GM12865 (cell line): ENCODE results near the gene COL4A5.

Source experiments
- DNase-seq: peaks from one replicate; pipeline ENCODE4 v3.0.0; 2010; ENCODE audit warnings: low read depth
- H3K4me3 ChIP-seq: 2 replicates; pipeline ENCODE4 v1.5.1; 2011; ENCODE audit warnings: mild to moderate bottlenecking, low read depth, low read length, control low read depth
- TF ChIP-seq, protein P1 (sequence below): IDR thresholded peaks from 2 replicates; pipeline ENCODE4 v1.5.1; 2011; ENCODE audit warnings: low read length, control low read depth, low read depth, inconsistent platforms; ENCODE audit not compliant: insufficient read depth; ENCODE audit errors: missing control alignments

COL4A5 gene

DNA sequence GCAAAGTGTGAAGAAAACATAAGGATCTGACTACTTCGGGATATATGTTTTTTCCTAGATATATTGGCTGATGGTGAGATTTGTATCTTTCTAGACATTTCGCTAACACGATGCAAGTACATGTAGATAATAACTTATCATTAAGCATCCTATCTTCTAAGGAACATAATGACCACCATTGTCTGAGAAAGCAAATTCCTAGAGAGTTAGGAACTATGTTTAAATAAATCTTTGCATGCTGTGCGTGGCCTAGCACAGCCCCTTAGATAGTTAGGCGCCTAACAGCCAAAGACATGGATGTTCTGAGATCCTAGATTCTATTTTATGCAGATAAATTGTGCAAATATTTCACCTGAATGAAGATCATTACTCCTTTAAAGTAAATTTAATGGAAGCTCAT, 4.4 kb upstream of the COL4A5 start:
- TF ChIP-seq, protein P1, sequence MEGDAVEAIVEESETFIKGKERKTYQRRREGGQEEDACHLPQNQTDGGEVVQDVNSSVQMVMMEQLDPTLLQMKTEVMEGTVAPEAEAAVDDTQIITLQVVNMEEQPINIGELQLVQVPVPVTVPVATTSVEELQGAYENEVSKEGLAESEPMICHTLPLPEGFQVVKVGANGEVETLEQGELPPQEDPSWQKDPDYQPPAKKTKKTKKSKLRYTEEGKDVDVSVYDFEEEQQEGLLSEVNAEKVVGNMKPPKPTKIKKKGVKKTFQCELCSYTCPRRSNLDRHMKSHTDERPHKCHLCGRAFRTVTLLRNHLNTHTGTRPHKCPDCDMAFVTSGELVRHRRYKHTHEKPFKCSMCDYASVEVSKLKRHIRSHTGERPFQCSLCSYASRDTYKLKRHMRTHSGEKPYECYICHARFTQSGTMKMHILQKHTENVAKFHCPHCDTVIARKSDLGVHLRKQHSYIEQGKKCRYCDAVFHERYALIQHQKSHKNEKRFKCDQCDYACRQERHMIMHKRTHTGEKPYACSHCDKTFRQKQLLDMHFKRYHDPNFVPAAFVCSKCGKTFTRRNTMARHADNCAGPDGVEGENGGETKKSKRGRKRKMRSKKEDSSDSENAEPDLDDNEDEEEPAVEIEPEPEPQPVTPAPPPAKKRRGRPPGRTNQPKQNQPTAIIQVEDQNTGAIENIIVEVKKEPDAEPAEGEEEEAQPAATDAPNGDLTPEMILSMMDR, result no peak
- H3K4me3 ChIP-seq, result no peak overlapping the region
- no peak for DNase-seq

DNA sequence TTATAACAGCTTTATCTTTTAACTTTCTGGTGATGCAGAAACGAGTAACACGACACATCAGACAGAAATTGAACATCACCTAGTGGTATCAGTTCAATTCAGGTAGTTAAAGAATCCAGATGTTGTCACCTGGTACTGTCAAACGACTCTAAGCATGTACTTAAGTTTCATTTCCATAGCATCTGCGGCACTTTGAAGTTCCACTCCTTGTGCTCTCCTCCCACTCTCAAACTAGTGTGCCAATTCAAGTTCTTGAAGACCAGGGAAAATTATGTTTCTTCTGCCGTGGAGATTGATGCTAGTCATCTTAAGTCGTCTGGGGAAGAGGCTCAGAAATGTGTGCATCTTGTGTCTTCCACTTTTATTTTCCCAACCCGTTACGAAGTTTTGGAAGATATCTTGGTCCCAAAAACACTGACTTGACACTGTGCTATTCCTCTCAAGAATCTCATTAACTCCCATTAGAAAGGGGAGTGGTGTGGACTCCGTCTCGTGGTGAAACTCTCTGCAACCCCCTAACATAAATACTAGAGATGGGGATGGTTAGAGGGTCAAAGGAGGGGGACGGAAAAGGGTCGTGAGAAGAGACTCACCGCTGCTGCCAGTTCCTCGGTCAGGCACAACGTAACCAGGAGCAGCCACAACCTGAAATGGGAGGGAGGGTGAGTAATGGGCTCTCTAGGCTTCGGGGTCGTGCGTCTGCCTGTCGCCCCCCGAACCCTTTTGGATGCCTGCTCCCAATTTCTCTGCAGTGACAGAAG, 2.1 kb upstream of the COL4A5 start:
- no peak for DNase-seq
- H3K4me3 ChIP-seq, result no peak overlapping the region
- TF ChIP-seq, protein P1, result no peak

DNA sequence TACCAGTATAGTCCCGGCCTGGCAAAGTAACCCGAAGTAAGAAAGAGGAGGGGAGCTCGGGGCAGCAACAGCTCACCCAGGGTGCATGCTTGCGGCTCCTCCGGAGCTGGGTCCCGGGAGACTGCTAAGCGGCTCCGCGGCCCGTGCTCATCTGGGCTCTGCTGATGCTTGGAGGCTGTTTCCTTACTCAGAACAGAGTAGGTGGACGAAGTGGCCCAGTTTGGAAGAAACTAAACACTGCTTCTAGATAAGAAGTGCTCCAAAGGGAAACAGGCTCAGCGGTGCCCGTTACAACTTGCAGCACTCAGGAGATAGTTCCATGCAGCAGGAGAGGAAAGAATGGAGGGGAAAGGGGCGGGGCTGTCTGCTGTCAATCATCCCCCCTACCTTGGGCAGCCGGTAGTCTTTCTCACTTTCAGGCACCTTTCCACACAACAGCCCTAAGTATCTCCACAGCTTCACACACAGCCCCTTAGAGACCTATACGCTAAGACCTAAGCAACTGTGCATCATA, 1.5 kb upstream of the COL4A5 start, which contains the start of gene COL4A6:
TSS of gene COL4A6 (minus strand) at position 313 of the 514 bp plus-strand sequence. CDS start at position 87, 226 bp downstream.
- no peak for DNase-seq
- TF ChIP-seq, protein P1, result no peak
- no peak within 1 kb of the TSS for H3K4me3 ChIP-seq

DNA sequence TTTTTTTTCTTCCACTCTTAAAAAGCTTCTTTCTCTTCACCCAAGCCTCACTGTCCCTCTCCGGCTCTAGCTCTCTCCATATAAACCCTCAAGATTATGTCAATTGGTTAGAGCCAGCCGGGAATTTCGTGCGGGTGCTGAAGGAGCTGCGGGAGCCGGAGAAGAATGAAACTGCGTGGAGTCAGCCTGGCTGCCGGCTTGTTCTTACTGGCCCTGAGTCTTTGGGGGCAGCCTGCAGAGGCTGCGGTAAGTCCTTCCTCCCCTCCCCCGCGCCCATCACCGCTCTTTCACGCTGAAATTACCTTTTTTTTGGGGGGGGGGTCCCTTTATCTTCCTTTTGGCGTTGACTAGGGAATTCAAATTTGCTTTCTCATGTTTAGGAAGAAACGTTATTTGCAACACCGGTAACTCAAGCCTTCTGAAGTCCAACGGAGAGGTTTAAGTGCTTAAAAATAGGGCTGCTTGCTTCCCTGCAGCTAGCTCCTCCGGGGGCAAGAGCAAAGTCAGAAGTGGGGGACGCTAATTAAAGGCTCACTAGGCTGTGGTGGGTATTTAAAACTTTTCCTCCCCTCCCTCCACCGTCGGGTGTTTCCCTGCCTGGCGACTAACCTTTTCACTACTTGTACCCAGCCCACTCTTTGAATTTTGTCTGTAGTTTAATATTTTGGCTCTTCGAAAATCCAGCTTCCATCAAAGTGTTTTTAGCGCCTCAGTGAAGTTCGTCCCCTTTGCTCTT, 491 bp downstream of the COL4A5 start:
- TF ChIP-seq, protein P1, result no peak
- DNase-seq, result no peak
- H3K4me3 ChIP-seq, result no peak overlapping the region

DNA sequence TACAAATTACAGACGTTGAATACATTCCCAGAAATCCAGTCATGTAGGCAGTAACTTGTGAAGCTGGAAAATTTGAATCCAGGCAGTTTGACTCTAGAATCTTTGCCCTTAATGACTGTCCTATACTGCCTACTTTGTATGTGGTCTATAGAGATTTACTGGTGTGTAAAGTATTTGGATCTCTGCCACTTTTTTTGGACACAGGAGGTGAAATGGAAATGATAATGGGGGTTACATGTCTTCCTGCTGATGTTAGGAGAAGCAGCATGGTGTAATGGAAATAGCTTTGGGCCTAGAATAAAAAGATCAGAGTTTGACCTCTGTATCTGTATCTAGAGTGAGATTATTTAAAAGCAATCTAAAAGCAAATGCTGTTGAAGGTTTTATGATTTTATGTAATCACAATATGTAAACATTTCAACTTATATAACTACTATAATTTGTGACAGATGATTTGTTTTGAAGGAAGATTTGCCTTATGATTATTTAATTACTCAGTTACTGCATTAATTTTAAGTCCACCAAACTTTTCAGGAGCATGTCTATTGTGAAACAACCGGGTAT, 3.3 kb downstream of the COL4A5 start:
- no peak for DNase-seq
- TF ChIP-seq, protein P1, result no peak
- H3K4me3 ChIP-seq, result no peak overlapping the region

DNA sequence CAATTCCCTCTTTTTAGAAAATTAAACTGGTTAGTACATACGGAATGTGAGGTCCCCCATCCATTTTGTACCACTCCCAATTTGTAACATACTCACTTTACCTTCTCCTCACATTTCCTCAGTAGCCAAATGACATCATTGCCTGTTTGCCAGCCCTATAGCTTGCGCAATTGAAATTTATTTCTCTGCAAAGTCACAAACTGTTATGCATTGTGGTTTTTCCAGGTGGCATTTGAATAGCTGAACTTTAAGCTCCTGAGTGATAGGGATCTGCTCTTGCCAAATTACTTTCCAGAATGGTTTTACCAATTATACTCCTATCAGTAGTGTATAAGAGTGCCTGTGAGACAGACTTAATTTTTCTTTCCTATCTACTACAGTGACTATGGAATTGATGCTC, 7.7 kb downstream of the COL4A5 start:
- no peak overlapping the region for H3K4me3 ChIP-seq
- TF ChIP-seq, protein P1, result no peak
- DNase-seq, result no peak
